ENCODE data around the gene YWHAE. TPM values are rescaled to one million over a fixed set of nuclear protein-coding genes. Genes with fewer than 3 reads are reported as not detected.

Gene YWHAE
- total RNA-seq, 1 experiment from 2014 or later: 1,404 TPM

- no TSS peak for BruUV-seq (replicated peaks)
- Histone ChIP-seq H3K4me3 (ENCODE audit: low read depth, low read length, poor library complexity, severe bottlenecking) (no peak overlapping the region), H3K36me3 (ENCODE audit: insufficient read depth, low read length, poor library complexity, severe bottlenecking) (peaks cover 48% of the 10 kb centered on the region), H3K27me3 (replicated peaks; ENCODE audit: insufficient read depth, low read depth, low read length, poor library complexity) (no peaks in the 10 kb centered on the region), H3K4me1 (ENCODE audit: insufficient read depth, low read length, poor library complexity, severe bottlenecking) (peaks cover 9% of the 10 kb centered on the region), H3K27ac (ENCODE audit: low read depth, low read length, poor library complexity, severe bottlenecking) (no peak overlapping the region), H3K9me3 (ENCODE audit: low read depth, low read length, poor library complexity, severe bottlenecking) (no peaks in the 10 kb centered on the region)
- TF ChIP-seq EZH2 (IDR thresholded peaks at IDR 0.05; ENCODE audit: borderline replicate concordance, low read depth, low read length, poor library complexity, severe bottlenecking): no peak
- TF ChIP-seq, protein P1, sequence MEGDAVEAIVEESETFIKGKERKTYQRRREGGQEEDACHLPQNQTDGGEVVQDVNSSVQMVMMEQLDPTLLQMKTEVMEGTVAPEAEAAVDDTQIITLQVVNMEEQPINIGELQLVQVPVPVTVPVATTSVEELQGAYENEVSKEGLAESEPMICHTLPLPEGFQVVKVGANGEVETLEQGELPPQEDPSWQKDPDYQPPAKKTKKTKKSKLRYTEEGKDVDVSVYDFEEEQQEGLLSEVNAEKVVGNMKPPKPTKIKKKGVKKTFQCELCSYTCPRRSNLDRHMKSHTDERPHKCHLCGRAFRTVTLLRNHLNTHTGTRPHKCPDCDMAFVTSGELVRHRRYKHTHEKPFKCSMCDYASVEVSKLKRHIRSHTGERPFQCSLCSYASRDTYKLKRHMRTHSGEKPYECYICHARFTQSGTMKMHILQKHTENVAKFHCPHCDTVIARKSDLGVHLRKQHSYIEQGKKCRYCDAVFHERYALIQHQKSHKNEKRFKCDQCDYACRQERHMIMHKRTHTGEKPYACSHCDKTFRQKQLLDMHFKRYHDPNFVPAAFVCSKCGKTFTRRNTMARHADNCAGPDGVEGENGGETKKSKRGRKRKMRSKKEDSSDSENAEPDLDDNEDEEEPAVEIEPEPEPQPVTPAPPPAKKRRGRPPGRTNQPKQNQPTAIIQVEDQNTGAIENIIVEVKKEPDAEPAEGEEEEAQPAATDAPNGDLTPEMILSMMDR (conservative IDR thresholded peaks at IDR 0.05; ENCODE audit: low read depth, low read length): no peak
- POLR2A ChIA-PET (ENCODE audit: low non-redundant PET): no interaction called here
- CTCF ChIA-PET: no interaction called here
- intact Hi-C loops (cut with micrococcal nuclease; ENCODE audit: unreplicated experiment): no loop called here
- DNase-seq (ENCODE audit: low spot score): no peak
Measured at GRCh38 chr17:1431631-1432104, 31.6 kb upstream of the YWHAE start.

- intact Hi-C loops (cut with micrococcal nuclease; ENCODE audit: unreplicated experiment): no loop called here
Measured at GRCh38 chr17:1423456-1424135, 23.6 kb upstream of the YWHAE start.

GRCh38 chr17:1422885-1423284 lies 22.9 kb upstream of the YWHAE start:
- no TSS peak for BruUV-seq (replicated peaks)
- Histone ChIP-seq H3K27me3 (replicated peaks; ENCODE audit: insufficient read depth, low read depth, low read length, poor library complexity) (no peaks in the 10 kb centered on the region), H3K4me1 (ENCODE audit: insufficient read depth, low read length, poor library complexity, severe bottlenecking) (peaks cover 8% of the 10 kb centered on the region), H3K4me3 (ENCODE audit: low read depth, low read length, poor library complexity, severe bottlenecking) (no peak overlapping the region), H3K36me3 (ENCODE audit: insufficient read depth, low read length, poor library complexity, severe bottlenecking) (peaks cover 47% of the 10 kb centered on the region), H3K27ac (ENCODE audit: low read depth, low read length, poor library complexity, severe bottlenecking) (peak overlapping the region; percentile 15), H3K9me3 (ENCODE audit: low read depth, low read length, poor library complexity, severe bottlenecking) (no peaks in the 10 kb centered on the region)
- intact Hi-C loops (cut with micrococcal nuclease; ENCODE audit: unreplicated experiment): no loop called here
- DNase-seq (ENCODE audit: low spot score): peak; percentile 83
- CTCF ChIA-PET: no interaction called here
- POLR2A ChIA-PET (ENCODE audit: low non-redundant PET): no interaction called here
- TF ChIP-seq, protein P1 (conservative IDR thresholded peaks at IDR 0.05; ENCODE audit: low read depth, low read length): no peak
- TF ChIP-seq EZH2 (IDR thresholded peaks at IDR 0.05; ENCODE audit: borderline replicate concordance, low read depth, low read length, poor library complexity, severe bottlenecking): no peak

More at GRCh38 chr17:1423456-1424135, 23.6 kb upstream of the YWHAE start:
- peak overlapping the region; percentile 37 for H3K27ac ChIP-seq (ENCODE audit: low read depth, low read length, poor library complexity, severe bottlenecking)
- peaks cover 47% of the 10 kb centered on the region for H3K36me3 ChIP-seq (ENCODE audit: insufficient read depth, low read length, poor library complexity, severe bottlenecking)
- no peak overlapping the region for H3K4me3 ChIP-seq (ENCODE audit: low read depth, low read length, poor library complexity, severe bottlenecking)
- ChIA-PET CTCF (no interaction called here), POLR2A (ENCODE audit: low non-redundant PET) (no interaction called here)
- H3K9me3 ChIP-seq (ENCODE audit: low read depth, low read length, poor library complexity, severe bottlenecking): no peaks in the 10 kb centered on the region
- H3K4me1 ChIP-seq (ENCODE audit: insufficient read depth, low read length, poor library complexity, severe bottlenecking): peaks cover 8% of the 10 kb centered on the region
- H3K27me3 ChIP-seq (replicated peaks; ENCODE audit: insufficient read depth, low read depth, low read length, poor library complexity): no peaks in the 10 kb centered on the region
- no peak for TF ChIP-seq EZH2 (IDR thresholded peaks at IDR 0.05; ENCODE audit: borderline replicate concordance, low read depth, low read length, poor library complexity, severe bottlenecking)
- TF ChIP-seq, protein P1 (conservative IDR thresholded peaks at IDR 0.05; ENCODE audit: low read depth, low read length): no peak
- no peak for DNase-seq (ENCODE audit: low spot score)
- no TSS peak for BruUV-seq (replicated peaks)

Measured in A673 (cell line).